Left lung (tissue), 10 donors: ENCODE data around the gene ASS1. TPM values are rescaled to one million over a fixed set of nuclear protein-coding genes. Genes with fewer than 3 reads are reported as not detected.

Experiments used
- ATAC-seq: fragments of 200-7000 bp; cut with Tn5 transposase; one replicate; pipeline ENCODE4 v1.9.1; 2020; ENCODE audit warnings: moderate library complexity
- DNase-seq, 4 donors: peaks; one replicate each; pipeline ENCODE4 v3.0.0-alpha.2; 2013 to 2020
- H3K27ac ChIP-seq, 2 donors: fragments of 200-600 bp; sonication (generic) in 1 of 2; one replicate each; pipeline versions ENCODE4 v1.5.0 to v1.8.0; 2020 to 2021
- H3K27me3 ChIP-seq, 2 donors: fragments of 200-600 bp; sonication (generic) in 1 of 2; one replicate each; pipeline versions ENCODE4 v1.5.0 to v1.8.0; 2020 to 2021
- H3K36me3 ChIP-seq, 2 donors: fragments of 200-600 bp; sonication (generic) in 1 of 2; one replicate each; pipeline versions ENCODE4 v1.5.0 to v1.8.0; 2020 to 2021
- H3K4me1 ChIP-seq, 2 donors: fragments of 200-600 bp; one replicate each; pipeline ENCODE4 v1.8.0; 2021
- H3K4me3 ChIP-seq, 2 donors: fragments of 200-600 bp; sonication (generic) in 1 of 2; one replicate each; pipeline versions ENCODE4 v1.5.0 to v1.8.0; 2020 to 2021; ENCODE audit warnings: mild to moderate bottlenecking in 1 of 2
- H3K9me3 ChIP-seq, 2 donors: fragments of 200-600 bp; sonication (generic) in 1 of 2; one replicate each; pipeline versions ENCODE4 v1.5.0 to v1.8.0; 2020 to 2021
- CTCF ChIP-seq, 2 donors: fragments of 200-600 bp; sonication (generic) in 1 of 2; IDR thresholded peaks; one replicate each; pipeline versions ENCODE4 v1.5.0 to v1.8.0; 2021; ENCODE audit warnings: antibody characterized with exemption in 2 of 2
- intact Hi-C, 2 donors: fragments of 100-400 bp; cut with DNase I; formaldehyde crosslinking; loops; one replicate each; pipeline versions ENCODE4 v1.11.2 to v1.14.2; 2022
- polyA plus RNA-seq, 6 donors: library from polyadenylated mRNA; unstranded; fragments of 120-200 nt; gene quantifications; one replicate each; pipeline ENCODE4 v1.2.1, GENCODE V29; 2013; ENCODE audit not compliant: insufficient read length in 6 of 6
- total RNA-seq, 2 donors: library from RNA; stranded (reverse); fragmentation: NEBNext Ultra II Directional; extraction: Animal tissue kit (Norgen Biotek cat#: 25700); gene quantifications; one replicate each; pipeline ENCODE4 v1.2.1, GENCODE V29; 2021
- donor health status: DM: no; HTN: yes; CAD: no.
- donor health status: DM: no; HTN: no; CAD: no.

The ASS1 gene
- total and polyA plus RNA-seq, 8 donors, result 11.9 to 99.7 (median 27.8) TPM

- Histone ChIP-seq H3K27me3 (peaks cover 0 to 63% of the 10 kb centered on the region in 2 donors), H3K36me3 (peaks cover 0 to 45% of the 10 kb centered on the region in 2 donors), H3K27ac (no peak overlapping the region), H3K9me3 (no peaks in the 10 kb centered on the region), H3K4me3 (no peak overlapping the region), H3K4me1 (no peaks in the 10 kb centered on the region)
- intact Hi-C loops, result loop anchor here in 1 of 2 donors (10.0 kb wide), 1 partner anchor 217 kb away; no protein-coding TSS in a partner anchor
- ATAC-seq, result no peak
- TF ChIP-seq CTCF (IDR thresholded peaks at IDR 0.05), result no peak
- no peak for DNase-seq
These were observed 22.6 kb downstream of the ASS1 start for GRCh38 chr9:130467316-130467715.

GRCh38 chr9:130468566-130468965 lies 23.8 kb downstream of the ASS1 start:
- no peaks in the 10 kb centered on the region for H3K9me3 ChIP-seq
- H3K27me3 ChIP-seq, result peaks cover 0 to 69% of the 10 kb centered on the region in 2 donors
- no peak overlapping the region for H3K27ac ChIP-seq
- intact Hi-C loops, result loop anchor here in 1 of 2 donors (10.0 kb wide), 1 partner anchor 216 kb away; no protein-coding TSS in a partner anchor
- no peaks in the 10 kb centered on the region for H3K4me1 ChIP-seq
- H3K36me3 ChIP-seq, result peaks cover 0 to 50% of the 10 kb centered on the region in 2 donors
- ATAC-seq, result no peak
- no peak for DNase-seq
- no peak for TF ChIP-seq CTCF (IDR thresholded peaks at IDR 0.05)
- no peak overlapping the region for H3K4me3 ChIP-seq

- H3K27ac ChIP-seq, result no peak overlapping the region
- intact Hi-C loops, result no loop called here
- DNase-seq, result no peak
- no peaks in the 10 kb centered on the region for H3K9me3 ChIP-seq
- peaks cover 0 to 41% of the 10 kb centered on the region in 2 donors for H3K36me3 ChIP-seq
- H3K4me3 ChIP-seq, result no peak overlapping the region
- ATAC-seq, result no peak
- H3K27me3 ChIP-seq, result peaks cover 0 to 77% of the 10 kb centered on the region in 2 donors
- TF ChIP-seq CTCF (IDR thresholded peaks at IDR 0.05), result no peak
- H3K4me1 ChIP-seq, result no peaks in the 10 kb centered on the region
These were observed 25.5 kb downstream of the ASS1 start for GRCh38 chr9:130470269-130470668.

GRCh38 chr9:130470950-130471349 lies 26.2 kb downstream of the ASS1 start:
- no peak for DNase-seq
- intact Hi-C loops, result no loop called here
- no peak for ATAC-seq

More at GRCh38 chr9:130470950-130471349, 26.2 kb downstream of the ASS1 start:
- no peak overlapping the region for H3K27ac ChIP-seq
- H3K36me3 ChIP-seq, result peaks cover 0 to 34% of the 10 kb centered on the region in 2 donors
- no peak overlapping the region for H3K4me3 ChIP-seq
- no peaks in the 10 kb centered on the region for H3K4me1 ChIP-seq
- no peaks in the 10 kb centered on the region for H3K9me3 ChIP-seq
- no peak for TF ChIP-seq CTCF (IDR thresholded peaks at IDR 0.05)
- peaks cover 0 to 75% of the 10 kb centered on the region in 2 donors for H3K27me3 ChIP-seq
